Neuronal stem cell (in vitro differentiated cells): Measurements from ENCODE around the gene MAP3K9.

ENCODE experiments used
- DNase-seq: peaks from one replicate; pipeline ENCODE4 v3.0.0-alpha.2; 2013; ENCODE audit warnings: low spot score
- H2AFZ ChIP-seq: one replicate; pipeline ENCODE4 v1.6.1; 2013; ENCODE audit warnings: mild to moderate bottlenecking, low read length, inconsistent platforms
- H2AK5ac ChIP-seq: 2 replicates; pipeline ENCODE4 v1.6.1; 2013; ENCODE audit warnings: low read depth, mild to moderate bottlenecking, inconsistent platforms, low read length, moderate library complexity, mixed read lengths
- H2BK120ac ChIP-seq: 2 replicates; pipeline ENCODE4 v1.6.1; 2013; ENCODE audit warnings: low read depth, mild to moderate bottlenecking, inconsistent platforms, low read length, moderate library complexity, mixed read lengths
- H2BK12ac ChIP-seq: one replicate; pipeline ENCODE4 v1.6.1; 2013; ENCODE audit warnings: low read length, inconsistent platforms
- H2BK15ac ChIP-seq: 2 replicates; pipeline ENCODE4 v1.6.1; 2013; ENCODE audit warnings: mild to moderate bottlenecking, low read length, inconsistent platforms, mixed read lengths
- H2BK5ac ChIP-seq: one replicate; pipeline ENCODE4 v1.6.1; 2013; ENCODE audit warnings: inconsistent platforms, mild to moderate bottlenecking, low read length, moderate library complexity
- H3K14ac ChIP-seq: one replicate; pipeline ENCODE4 v1.6.1; 2013; ENCODE audit warnings: low read length, inconsistent platforms
- H3K18ac ChIP-seq: 2 replicates; pipeline ENCODE4 v1.6.1; 2013; ENCODE audit warnings: low read length, inconsistent platforms
- H3K23ac ChIP-seq: 2 replicates; pipeline ENCODE4 v1.6.1; 2013; ENCODE audit warnings: low read depth, mild to moderate bottlenecking, mixed read lengths, low read length, inconsistent platforms; ENCODE audit not compliant: poor library complexity
- H3K27ac ChIP-seq: replicated peaks from 3 replicates; pipeline ENCODE4 v1.5.1; 2013; ENCODE audit warnings: low read length, inconsistent platforms
- H3K27me3 ChIP-seq, 3 experiments: 2 replicates each; pipeline ENCODE4 v1.6.1; 2013; ENCODE audit warnings: low read length in 3 of 3, mild to moderate bottlenecking in 2 of 3, inconsistent platforms in 1 of 3, low read depth in 1 of 3, mixed read lengths in 1 of 3, moderate library complexity in 1 of 3; ENCODE audit not compliant: control insufficient read depth in 3 of 3, insufficient read depth in 3 of 3
- H3K36me3 ChIP-seq, 2 donors: replicated peaks in 1 of 2; 2 replicates each; pipeline ENCODE4 v1.6.1; 2013; ENCODE audit warnings: low read length in 2 of 2; ENCODE audit not compliant: control insufficient read depth in 2 of 2, insufficient read depth in 2 of 2
- H3K4ac ChIP-seq: 2 replicates; pipeline ENCODE4 v1.6.1; 2013; ENCODE audit warnings: inconsistent platforms, mild to moderate bottlenecking, low read length, moderate library complexity
- H3K4me1 ChIP-seq, 2 donors: 1 replicate in 1 of 2; 2 replicates in 1 of 2; pipeline ENCODE4 v1.6.1; 2013; ENCODE audit warnings: low read length in 2 of 2, low read depth in 1 of 2; ENCODE audit not compliant: control insufficient read depth in 2 of 2, insufficient read depth in 1 of 2
- H3K4me2 ChIP-seq: one replicate; pipeline ENCODE4 v1.6.1; 2013; ENCODE audit warnings: mild to moderate bottlenecking, low read length, inconsistent platforms; ENCODE audit not compliant: insufficient read depth, poor library complexity, severe bottlenecking
- H3K4me3 ChIP-seq, 2 donors: 2 replicates each; pipeline ENCODE4 v1.5.1; 2013; ENCODE audit warnings: low read length in 2 of 2, mild to moderate bottlenecking in 2 of 2, inconsistent platforms in 1 of 2, moderate library complexity in 1 of 2
- H3K79me1 ChIP-seq: one replicate; pipeline ENCODE4 v1.6.1; 2013; ENCODE audit warnings: low read depth, mild to moderate bottlenecking, inconsistent platforms, low read length, moderate library complexity
- H3K9ac ChIP-seq: one replicate; pipeline ENCODE4 v1.6.1; 2013; ENCODE audit warnings: mild to moderate bottlenecking, low read depth, low read length, inconsistent platforms; ENCODE audit not compliant: poor library complexity
- H3K9me3 ChIP-seq, 2 donors: replicated peaks in 1 of 2; 2 replicates each; pipeline versions ENCODE3 to v1.6.1; 2013; ENCODE audit warnings: low read length in 2 of 2, mild to moderate bottlenecking in 2 of 2, inconsistent platforms in 1 of 2, low read depth in 1 of 2, mixed read lengths in 1 of 2, moderate library complexity in 1 of 2; ENCODE audit not compliant: control insufficient read depth in 2 of 2, insufficient read depth in 1 of 2
- H4K8ac ChIP-seq: one replicate; pipeline ENCODE4 v1.6.1; 2013; ENCODE audit warnings: low read depth, mild to moderate bottlenecking, inconsistent platforms, low read length, moderate library complexity
- H4K91ac ChIP-seq: one replicate; pipeline ENCODE4 v1.6.1; 2013; ENCODE audit warnings: low read length, low read depth, mild to moderate bottlenecking, inconsistent platforms; ENCODE audit not compliant: poor library complexity
- WGBS, 2 donors: extraction: QIAGEN DNeasy Blood & Tissue Kit; methylation state at CpG; one replicate each; pipeline ENCODE4 v1.1.7; 2013; ENCODE audit warnings: missing lambda C conversion rate in 2 of 2, mixed read lengths in 1 of 2; ENCODE audit not compliant: insufficient read length in 2 of 2, insufficient replicate concordance in 1 of 2; ENCODE audit errors: extremely low coverage in 2 of 2; 5-methylcytosine and 5-hydroxymethylcytosine counted together

The MAP3K9 gene

GRCh38 chr14:70804556-70805162 is 4.7 kb downstream of the MAP3K9 start:
- no peak overlapping the region for H3K4me2 ChIP-seq
- peaks cover 10 to 11% of the 10 kb centered on the region in 2 donors for H3K36me3 ChIP-seq
- H3K27me3 ChIP-seq, result peaks cover 0 to 3% (median 0%) of the 10 kb centered on the region in 3 experiments
- H3K4ac ChIP-seq, result no peak overlapping the region
- H3K9ac ChIP-seq, result no peak overlapping the region
- H3K27ac ChIP-seq, result no peak overlapping the region
- H2BK15ac ChIP-seq, result no peak overlapping the region
- H4K91ac ChIP-seq, result no peak overlapping the region
- H3K14ac ChIP-seq, result no peak overlapping the region
- H2BK120ac ChIP-seq, result no peak overlapping the region
- no peak overlapping the region for H2BK12ac ChIP-seq
- H3K4me3 ChIP-seq, result no peak overlapping the region
- WGBS, 2 donors, result no CpG with 5 or more reads among the region's 1 CpG
- H4K8ac ChIP-seq, result no peak overlapping the region
- H3K4me1 ChIP-seq, result peaks cover 0 to 3% of the 10 kb centered on the region in 2 donors
- no peak overlapping the region for H3K23ac ChIP-seq
- peaks cover 5% of the 10 kb centered on the region for H3K79me1 ChIP-seq
- H3K9me3 ChIP-seq, result no peaks in the 10 kb centered on the region
- H2AFZ ChIP-seq, result no peak overlapping the region
- H3K18ac ChIP-seq, result no peak overlapping the region
- DNase-seq, result no peak
- no peak overlapping the region for H2AK5ac ChIP-seq
- H2BK5ac ChIP-seq, result no peak overlapping the region

- Histone ChIP-seq H4K91ac (no peak overlapping the region), H3K9ac (no peak overlapping the region), H2AK5ac (no peak overlapping the region)
Observed at GRCh38 chr14:70803321-70804310, 5.7 kb downstream of the MAP3K9 start.

GRCh38 chr14:70802379-70802778 is 6.9 kb downstream of the MAP3K9 start:
- Histone ChIP-seq H2BK15ac (no peak overlapping the region), H2BK12ac (no peak overlapping the region), H3K79me1 (peaks cover 2% of the 10 kb centered on the region), H3K9ac (no peak overlapping the region), H3K23ac (no peak overlapping the region), H4K8ac (no peak overlapping the region), H3K27ac (no peak overlapping the region), H3K18ac (no peak overlapping the region), H3K4me1 (no peaks in the 10 kb centered on the region), H2BK5ac (no peak overlapping the region), H3K4me3 (no peak overlapping the region), H3K36me3 (peaks cover 12 to 13% of the 10 kb centered on the region in 2 donors), H3K4ac (no peak overlapping the region), H2BK120ac (no peak overlapping the region), H3K27me3 (no peaks in the 10 kb centered on the region), H3K4me2 (no peak overlapping the region), H2AFZ (no peak overlapping the region), H3K9me3 (no peaks in the 10 kb centered on the region), H4K91ac (no peak overlapping the region), H2AK5ac (no peak overlapping the region), H3K14ac (no peak overlapping the region)
- DNase-seq, result no peak
- WGBS, 2 donors, result no CpG with 5 or more reads among the region's 1 CpG

More at GRCh38 chr14:70803321-70804310, 5.7 kb downstream of the MAP3K9 start:
- Histone ChIP-seq H3K4me3 (no peak overlapping the region), H3K9me3 (no peaks in the 10 kb centered on the region), H3K4ac (no peak overlapping the region), H3K4me1 (peaks cover 0 to 3% of the 10 kb centered on the region in 2 donors), H3K27me3 (peaks cover 0 to 3% (median 0%) of the 10 kb centered on the region in 3 experiments), H4K8ac (no peak overlapping the region), H2AFZ (no peak overlapping the region), H2BK15ac (no peak overlapping the region), H3K18ac (no peak overlapping the region), H2BK120ac (no peak overlapping the region), H3K14ac (no peak overlapping the region), H3K23ac (no peak overlapping the region), H3K79me1 (peaks cover 2% of the 10 kb centered on the region), H3K36me3 (peaks cover 10 to 13% of the 10 kb centered on the region in 2 donors), H3K4me2 (no peak overlapping the region), H2BK5ac (no peak overlapping the region), H2BK12ac (no peak overlapping the region), H3K27ac (no peak overlapping the region)
- no peak for DNase-seq
- no CpG with 5 or more reads among the region's 3 CpGs for WGBS, 2 donors

- Histone ChIP-seq H4K91ac (no peak overlapping the region), H3K27me3 (no peaks in the 10 kb centered on the region), H3K4me3 (peak overlapping the region in 1 of 2 donors; percentile 29), H4K8ac (no peak overlapping the region), H3K4me2 (no peak overlapping the region), H2BK5ac (no peak overlapping the region), H3K9ac (no peak overlapping the region), H3K36me3 (peaks cover 12 to 13% of the 10 kb centered on the region in 2 donors), H3K14ac (no peak overlapping the region), H2AFZ (no peak overlapping the region), H2BK15ac (no peak overlapping the region), H3K9me3 (no peaks in the 10 kb centered on the region), H3K4ac (no peak overlapping the region), H3K18ac (no peak overlapping the region), H3K79me1 (peaks cover 2% of the 10 kb centered on the region), H3K23ac (no peak overlapping the region), H2BK120ac (no peak overlapping the region), H2AK5ac (no peak overlapping the region), H3K4me1 (no peaks in the 10 kb centered on the region), H3K27ac (no peak overlapping the region), H2BK12ac (no peak overlapping the region)
- no CpG with 5 or more reads among the region's 5 CpGs for WGBS, 2 donors
- DNase-seq, result no peak
Observed at GRCh38 chr14:70801836-70802235, 7.5 kb downstream of the MAP3K9 start.
